ENCODE data around the gene SALL3. TPM values are rescaled to one million over a fixed set of nuclear protein-coding genes. Genes with fewer than 3 reads are reported as not detected.

The SALL3 gene
- total and polyA plus RNA-seq, 2 of the 8 experiments (the other 6 are each of a cell fraction or from before 2014, with no cell fraction given), result 10.5 to 46.4 TPM

GRCh38 chr18:78962098-78962497 is 17.5 kb upstream of the SALL3 start:
- H3K9me3 ChIP-seq (ENCODE audit: insufficient read depth in 2 of 2, low read depth in 1 of 2, low read length in 1 of 2), result peaks cover 3 to 19% of the 10 kb centered on the region in 2 experiments; a peak in 3 of 4 replicates
- H3K4ac ChIP-seq (replicated peaks; ENCODE audit: insufficient read length, low read depth, low read length), result peak overlapping the region; percentile 100
- no peak overlapping the region for H3K14ac ChIP-seq (ENCODE audit: insufficient read length)
- H3K79me2 ChIP-seq (ENCODE audit: control insufficient read depth in 1 of 2, insufficient read depth in 2 of 2, low read length in 2 of 2), result peaks cover 0 to 7% of the 10 kb centered on the region in 2 experiments; a peak in 1 of 4 replicates
- no peak overlapping the region for H3K18ac ChIP-seq (ENCODE audit: extremely low read depth, low read length)
- DNase-seq (ENCODE audit: low read depth in 1 of 2, low spot score in 2 of 2) (no peak), FAIRE-seq (no peak)
- peak overlapping the region; percentile 33 for H2BK120ac ChIP-seq (replicated peaks; ENCODE audit: low read depth, low read length)
- H2BK20ac ChIP-seq (ENCODE audit: low read length), result no peak overlapping the region; the same call in 1 of the 2 replicates
- POLR2A ChIA-PET (ENCODE audit: partially characterized antibody), result no interaction called here
- peaks cover 0 to 3% (median 0%) of the 10 kb centered on the region in 4 experiments; a peak in 1 of 7 replicates for H3K4me1 ChIP-seq (replicated peaks in 1 of 4; ENCODE audit: control insufficient read depth in 3 of 4, insufficient read depth in 4 of 4, low read length in 3 of 4)
- peaks cover 17% of the 10 kb centered on the region for H3K23me2 ChIP-seq (ENCODE audit: low read depth, low read length)
- H4K5ac ChIP-seq (ENCODE audit: insufficient read length, low read depth, low read length), result no peak overlapping the region
- CTCF ChIA-PET (ENCODE audit: partially characterized antibody), result no interaction called here
- H3K27me3 ChIP-seq (replicated peaks in 1 of 4; ENCODE audit: control insufficient read depth in 3 of 4, extremely low read depth in 1 of 4, insufficient read depth in 3 of 4, low read length in 3 of 4), result no peaks in the 10 kb centered on the region
- no peaks in the 10 kb centered on the region for H3K79me1 ChIP-seq (ENCODE audit: low read depth, low read length)
- H2AK5ac ChIP-seq (ENCODE audit: low read depth, low read length), result peak overlapping the region; percentile 89; the same call in 1 of the 2 replicates
- no peak overlapping the region for H3K27ac ChIP-seq (ENCODE audit: low read depth, low read length)
- H2BK5ac ChIP-seq (ENCODE audit: low read depth, low read length), result no peak overlapping the region
- H3K4me3 ChIP-seq (ENCODE audit: extremely low read depth in 1 of 4, insufficient read depth in 2 of 4, low read depth in 3 of 4, low read length in 4 of 4), result no peak overlapping the region
- peak overlapping the region in 1 of 4 experiments; percentile 40; a peak in 1 of 7 replicates for H3K9ac ChIP-seq (replicated peaks in 1 of 4; ENCODE audit: extremely low read depth in 1 of 4, low read depth in 3 of 4, low read length in 3 of 4)
- H2BK12ac ChIP-seq (ENCODE audit: low read depth, low read length), result no peak overlapping the region
- peak overlapping the region; percentile 61 for H3K23ac ChIP-seq (ENCODE audit: insufficient read length)
- H3K36me3 ChIP-seq (ENCODE audit: control insufficient read depth in 2 of 4, insufficient read depth in 4 of 4, low read length in 3 of 4), result peaks cover 0 to 3% (median 0%) of the 10 kb centered on the region in 4 experiments; a peak in 1 of 8 replicates
- peak overlapping the region; percentile 44 for H3K56ac ChIP-seq (replicated peaks; ENCODE audit: insufficient read length, low read depth, low read length)
- peak overlapping the region; percentile 85 for H4K91ac ChIP-seq (replicated peaks; ENCODE audit: insufficient read length, low read length)
- H4K8ac ChIP-seq (ENCODE audit: extremely low read depth, insufficient read depth, low read length), result no peak overlapping the region
- 81 to 100% methylated on average over 2 to 7 of the region's 7 CpGs for WGBS, 2 experiments (ENCODE audit: extremely low coverage in 1 of 2, insufficient coverage in 1 of 2, insufficient read length in 1 of 2, insufficient replicate concordance in 2 of 2, low coverage in 1 of 2, low lambda C conversion rate in 2 of 2, missing lambda C conversion rate in 1 of 2)
- peaks cover 0 to 14% of the 10 kb centered on the region in 2 experiments for H4K20me1 ChIP-seq (replicated peaks in 1 of 2; ENCODE audit: control insufficient read depth in 1 of 2, insufficient read depth in 2 of 2, low read length in 2 of 2)
- H2AFZ ChIP-seq (ENCODE audit: low read length), result no peak overlapping the region
- H3K4me2 ChIP-seq (ENCODE audit: insufficient read depth in 1 of 2, low read depth in 2 of 2, low read length in 2 of 2), result no peak overlapping the region
- H2BK15ac ChIP-seq (ENCODE audit: low read length), result 0 out of 2 replicates have a peak overlapping the region, but pooled peaks have one; percentile 34
- TF ChIP-seq RBBP5 (IDR thresholded peaks at IDR 0.05; ENCODE audit: borderline replicate concordance, low read depth, low read length), result no peak
- no peak for TF ChIP-seq KDM4A (IDR thresholded peaks at IDR 0.05; ENCODE audit: low read depth, low read length, severe bottlenecking)
- TF ChIP-seq TCF12 (IDR thresholded peaks at IDR 0.05; ENCODE audit: low read depth, low read length), result no peak
- no peak for TF ChIP-seq KDM5A (IDR thresholded peaks at IDR 0.05; ENCODE audit: low read length)
- no peak for TF ChIP-seq BACH1 (IDR thresholded peaks at IDR 0.05; ENCODE audit: low read length)
- TF ChIP-seq CEBPB (IDR thresholded peaks at IDR 0.05; ENCODE audit: low read depth, low read length), result no peak
- TF ChIP-seq SP4 (IDR thresholded peaks at IDR 0.05; ENCODE audit: low read length), result no peak
- TF ChIP-seq BCL11A (IDR thresholded peaks at IDR 0.05; ENCODE audit: low read depth in 2 of 2, low read length in 2 of 2), result no peak
- no peak for TF ChIP-seq RNF2 (IDR thresholded peaks at IDR 0.05; ENCODE audit: borderline replicate concordance, low read depth, low read length, missing control alignments, poor library complexity, severe bottlenecking)
- TF ChIP-seq CHD1 (IDR thresholded peaks at IDR 0.05; ENCODE audit: low read depth, low read length), result no peak
- TF ChIP-seq KDM1A (IDR thresholded peaks at IDR 0.05; ENCODE audit: borderline replicate concordance, low read length), result no peak
- TF ChIP-seq GABPA (IDR thresholded peaks at IDR 0.05; ENCODE audit: borderline replicate concordance, insufficient read depth, low read length), result no peak
- TF ChIP-seq SIX5 (IDR thresholded peaks at IDR 0.05; ENCODE audit: low read depth, low read length), result no peak
- TF ChIP-seq SRF (IDR thresholded peaks at IDR 0.05; ENCODE audit: low read depth, low read length), result no peak
- TF ChIP-seq EZH2 (IDR thresholded peaks at IDR 0.05; ENCODE audit: low read depth, low read length, severe bottlenecking), result no peak

Data from H1 (cell line).